GM19455 (cell line): ENCODE data around the gene AKAP13.

Experiments used
- ATAC-seq: cut with Tn5 transposase; IDR thresholded peaks from one replicate; pipeline ENCODE4 v1.9.1; 2021; ENCODE audit not compliant: unreplicated experiment

The AKAP13 gene

GRCh38 chr15:85762756-85763127 lies 382.3 kb downstream of the AKAP13 start:
- no peak for ATAC-seq

DNA sequence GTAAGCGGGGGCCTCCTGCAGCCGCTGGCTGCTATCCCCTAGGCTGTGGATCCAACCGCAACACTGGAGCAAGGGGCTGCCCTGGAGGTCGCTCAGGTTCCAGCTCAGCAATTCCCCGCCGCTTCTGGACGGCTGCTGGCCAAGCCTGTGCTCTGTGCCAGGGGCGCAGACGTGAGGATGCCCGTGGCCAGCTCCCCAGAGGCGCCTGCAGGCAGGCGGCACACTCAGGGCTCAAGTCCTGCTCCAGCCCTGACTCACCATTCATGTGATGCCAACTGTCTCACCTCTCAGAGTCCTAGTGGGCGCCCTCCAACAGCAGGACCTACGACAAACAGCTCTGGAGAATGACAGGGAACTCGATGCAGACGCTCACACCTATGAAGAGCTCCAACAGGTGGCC lies 382.8 kb downstream of the AKAP13 start:
- ATAC-seq, result no peak

DNA sequence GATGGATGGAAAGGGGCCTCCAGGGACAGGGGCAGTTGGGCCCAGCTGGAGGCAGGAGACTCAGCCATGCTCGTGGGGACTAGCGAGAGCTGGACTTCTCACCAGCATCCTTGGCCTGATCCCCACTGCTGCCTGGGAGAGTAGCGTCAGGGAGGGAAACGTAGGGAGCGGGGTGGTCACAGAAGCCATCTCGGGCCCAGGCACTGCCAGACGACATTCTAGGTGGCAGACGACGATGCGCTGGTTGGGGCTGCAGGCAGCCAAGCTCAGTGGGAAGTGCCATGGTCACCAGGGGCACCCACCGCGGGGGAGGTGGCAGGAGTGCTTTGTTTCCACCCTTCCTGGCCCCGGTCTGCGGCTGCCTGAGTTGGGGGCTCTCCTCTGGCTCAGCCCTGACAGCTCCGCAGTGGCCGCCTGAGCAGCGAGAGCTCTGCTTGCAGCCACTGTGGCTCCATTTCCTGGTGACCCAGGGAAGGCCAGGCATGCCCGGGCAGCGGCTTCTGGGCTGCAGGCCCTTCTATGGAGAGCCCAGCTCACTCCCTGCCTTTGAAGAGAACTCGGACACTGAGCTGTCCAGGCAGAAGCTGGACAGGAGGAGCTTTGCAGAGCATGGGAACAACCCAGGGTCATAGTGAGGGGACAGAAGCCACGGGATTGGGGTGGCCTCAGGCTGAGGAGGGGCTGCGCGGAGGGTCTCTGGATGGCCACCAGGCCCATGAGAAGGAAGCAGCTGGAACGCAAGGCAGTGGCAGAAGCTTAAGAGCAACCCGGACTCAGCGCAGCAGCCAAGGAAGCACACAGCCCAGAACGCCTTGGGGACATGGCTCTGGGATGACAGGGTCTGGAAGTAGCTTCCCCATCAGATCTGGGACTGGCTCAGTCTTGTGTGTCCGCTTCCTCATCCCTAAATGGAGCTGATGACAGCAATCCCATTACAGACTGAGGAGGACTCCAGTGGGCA lies 383.6 kb downstream of the AKAP13 start:
- no peak for ATAC-seq

DNA sequence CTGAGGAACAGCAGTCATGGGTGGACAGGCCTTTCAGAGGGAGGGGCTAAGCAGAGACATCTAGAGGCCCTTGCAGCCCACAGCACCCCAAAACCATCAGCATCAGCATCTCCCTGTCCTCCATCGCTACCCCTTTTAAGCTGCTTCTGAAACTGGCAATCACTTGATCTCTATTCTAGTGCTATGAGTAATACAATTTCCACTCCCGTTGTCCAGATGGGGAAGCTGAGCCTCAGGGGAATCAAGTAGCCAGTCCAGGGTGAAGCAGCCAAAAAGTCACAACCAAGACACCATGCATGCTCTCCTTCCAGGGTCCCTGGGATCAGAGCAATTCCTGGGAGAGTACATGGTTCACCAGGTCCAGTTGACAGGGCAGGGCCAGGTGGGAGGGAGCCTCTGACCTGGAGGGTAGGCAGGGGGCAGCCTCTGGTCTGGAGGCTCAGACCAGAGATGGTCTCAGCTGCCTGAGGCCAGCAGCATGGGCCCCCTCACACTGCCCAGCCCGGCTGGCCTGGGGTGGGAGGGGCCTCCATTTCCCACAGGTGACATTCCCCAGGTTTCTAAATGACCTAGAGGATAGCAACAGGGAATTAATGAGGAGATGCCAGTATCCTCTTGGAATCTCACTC lies 384.4 kb downstream of the AKAP13 start:
- no peak for ATAC-seq

DNA sequence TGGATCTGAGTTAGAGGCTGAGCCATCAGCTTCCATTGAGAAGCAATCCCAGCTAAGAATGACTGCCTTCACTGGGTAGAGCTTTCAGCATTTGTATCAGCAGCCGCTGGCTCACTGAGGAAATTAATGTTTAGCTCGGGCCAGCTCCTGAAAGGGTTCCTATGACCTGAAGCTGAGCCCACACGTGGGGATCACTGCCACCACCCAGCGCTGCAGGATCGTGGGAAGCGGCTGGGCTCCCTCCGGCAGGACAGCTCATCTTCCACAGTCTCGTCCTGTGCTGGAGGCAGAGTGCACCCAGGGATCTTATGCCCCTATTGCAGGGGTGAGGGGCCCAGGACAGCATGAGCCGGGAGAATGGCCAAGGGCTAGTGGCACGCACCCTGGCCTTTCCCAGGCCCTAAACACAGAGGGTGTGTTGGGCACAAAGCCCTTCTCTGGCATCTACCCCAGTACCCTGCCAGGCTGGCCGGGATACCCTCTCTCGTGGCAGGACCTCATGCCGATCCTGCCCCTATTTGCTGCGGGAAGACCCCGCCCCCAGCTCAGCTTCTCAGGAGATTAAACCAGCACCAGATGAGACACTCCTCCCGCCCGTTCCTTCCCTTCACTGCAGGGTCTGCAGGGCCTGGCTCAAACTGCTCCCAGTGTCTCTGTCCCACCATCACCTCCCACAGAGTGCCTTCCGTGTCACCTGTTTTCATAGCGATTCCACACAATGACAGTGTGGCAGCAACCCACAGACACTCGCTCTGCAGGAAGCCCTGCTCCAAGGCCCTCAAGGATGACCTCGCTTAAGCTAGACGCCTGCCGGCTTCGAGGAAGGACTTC lies 385.8 kb downstream of the AKAP13 start:
- ATAC-seq, result no peak

GRCh38 chr15:85767785-85768529 lies 387.6 kb downstream of the AKAP13 start:
- no peak for ATAC-seq

DNA sequence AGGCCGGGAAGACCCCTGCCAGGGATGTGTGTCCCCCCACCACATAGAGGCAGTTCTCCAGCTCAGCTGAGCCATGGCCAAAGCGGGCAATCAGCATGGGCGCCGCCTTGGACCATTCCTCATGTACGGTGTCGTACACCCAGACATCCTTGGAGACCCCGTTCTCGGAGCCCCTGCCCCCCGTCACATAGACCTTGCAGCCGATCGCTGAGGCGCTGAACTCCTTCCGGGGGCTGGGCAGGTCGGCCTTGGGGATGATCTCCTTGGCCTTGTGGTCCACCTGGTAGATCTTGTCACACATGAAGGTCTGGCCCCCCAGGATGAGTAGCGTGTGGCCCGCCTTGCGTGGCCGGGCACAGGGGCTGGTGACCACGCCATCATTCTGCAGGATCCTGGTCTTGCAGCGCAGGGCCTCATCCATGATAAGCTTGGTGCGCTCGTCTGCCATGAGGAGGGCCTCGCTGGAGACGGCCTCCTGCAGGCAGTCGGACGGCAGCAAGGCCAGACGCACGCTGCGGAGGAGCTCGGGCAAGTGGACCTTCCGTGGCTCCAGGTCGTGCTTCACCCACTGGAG lies 388.3 kb downstream of the AKAP13 start:
- no peak for ATAC-seq

GRCh38 chr15:85769182-85769900 lies 388.9 kb downstream of the AKAP13 start:
- no peak for ATAC-seq

DNA sequence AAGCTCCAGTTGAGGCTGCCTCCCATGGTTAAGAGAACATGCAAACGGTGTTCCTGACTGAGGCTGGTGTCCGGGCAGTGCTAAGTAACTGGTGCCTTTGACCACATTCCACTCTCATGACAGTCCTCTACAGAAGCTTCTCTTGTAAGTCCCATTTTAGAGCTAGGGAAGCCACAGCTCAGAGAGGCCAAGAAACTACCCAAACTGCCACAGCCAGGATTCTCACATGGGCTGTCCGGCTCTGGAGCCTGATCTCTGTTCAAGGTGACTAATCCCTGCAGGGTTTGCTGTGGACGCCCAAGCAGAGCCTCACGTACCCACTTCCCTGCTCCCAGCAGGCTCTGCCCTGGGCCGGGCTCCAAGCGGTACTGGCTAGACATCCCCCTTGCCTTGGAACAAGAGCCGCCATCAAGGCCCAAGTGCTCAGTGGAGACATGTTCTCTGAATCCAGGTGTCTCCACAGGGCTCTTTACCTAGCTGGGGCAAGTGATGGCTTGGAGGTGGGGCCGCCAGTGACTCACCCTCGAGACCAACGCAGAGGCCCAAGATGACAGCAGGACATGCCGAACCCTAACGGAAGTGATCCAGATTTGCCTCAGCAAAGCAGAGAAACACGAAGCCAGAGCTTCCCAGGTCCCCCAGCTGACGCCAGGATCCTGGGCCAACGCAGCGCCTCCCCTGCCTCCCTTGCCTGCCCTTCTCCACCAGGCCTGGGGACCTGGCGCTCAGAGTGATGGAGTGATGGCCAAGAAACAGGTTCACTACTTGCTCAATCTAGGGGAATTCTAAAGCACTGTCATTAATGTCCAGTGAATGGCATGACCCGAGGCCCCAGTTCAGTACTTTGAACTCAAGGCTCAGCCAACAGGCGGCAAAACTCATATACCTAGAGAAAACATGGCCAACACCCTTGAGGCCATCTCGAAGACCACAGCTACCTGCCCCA lies 390.0 kb downstream of the AKAP13 start:
- no peak for ATAC-seq

GRCh38 chr15:85771271-85771670 lies 390.9 kb downstream of the AKAP13 start:
- ATAC-seq, result no peak

GRCh38 chr15:85771781-85772445 lies 391.5 kb downstream of the AKAP13 start:
- no peak for ATAC-seq

- ATAC-seq, result no peak
Measured at GRCh38 chr15:85772668-85773067, 392.3 kb downstream of the AKAP13 start.

- no peak for ATAC-seq
Measured at GRCh38 chr15:85773249-85773648, 392.8 kb downstream of the AKAP13 start.

- ATAC-seq, result no peak
Measured at GRCh38 chr15:85773970-85774369, 393.6 kb downstream of the AKAP13 start.

DNA sequence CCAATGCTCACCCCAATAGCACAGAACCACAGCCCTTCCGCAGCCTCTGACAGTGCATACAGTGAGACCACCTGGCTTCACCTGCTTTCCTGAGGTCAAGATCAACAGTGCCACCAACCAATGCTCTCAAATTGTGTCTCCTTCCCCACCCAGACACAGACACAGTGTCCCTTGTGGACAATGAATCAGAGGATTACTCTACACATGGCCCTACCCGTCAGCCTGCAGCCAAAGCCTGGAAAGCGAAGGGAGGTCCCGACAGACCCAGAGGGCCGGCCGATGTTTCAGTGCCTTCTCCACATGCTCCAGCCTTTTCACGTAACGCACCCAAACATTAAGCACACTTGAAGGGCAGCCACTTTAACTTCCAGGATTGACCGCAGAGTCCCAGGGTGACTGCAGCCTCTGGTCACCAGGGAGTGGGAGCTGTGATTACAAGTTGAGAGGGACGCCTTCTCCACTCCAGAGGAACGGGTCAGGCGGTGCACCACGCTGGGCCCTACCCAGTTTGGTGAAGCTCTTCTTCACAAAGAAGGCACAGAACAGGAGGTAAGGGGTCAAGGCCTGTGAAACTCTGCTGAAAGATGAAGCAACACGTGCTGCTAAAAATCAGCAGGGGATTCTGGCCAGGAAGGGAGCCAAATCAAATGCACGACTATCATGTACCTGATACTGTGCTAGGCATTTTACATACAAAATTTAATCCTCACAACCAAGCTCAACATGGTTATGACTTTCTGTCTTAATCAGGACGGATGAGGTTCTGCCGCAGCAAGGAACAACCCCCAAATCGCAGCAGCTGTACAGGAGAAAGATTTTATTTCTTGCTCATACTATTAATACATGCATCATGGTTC lies 397.1 kb downstream of the AKAP13 start:
- ATAC-seq, result no peak

GRCh38 chr15:85778107-85778776 lies 397.8 kb downstream of the AKAP13 start:
- no peak for ATAC-seq

GRCh38 chr15:85779249-85779648 lies 398.8 kb downstream of the AKAP13 start:
- ATAC-seq, result no peak
